Neural crest cell (in vitro differentiated cells): ENCODE results near the gene RACGAP1. TPM values are rescaled to one million over a fixed set of nuclear protein-coding genes. Genes with fewer than 3 reads are reported as not detected.

ENCODE experiments used
- DNase-seq: peaks from one replicate; pipeline ENCODE4 v3.0.0; 2021; ENCODE audit warnings: low read depth, mixed read lengths, low spot score
- H3K27ac Mint-ChIP-seq: one replicate; pipeline ENCODE4 v1.8.0; 2021; ENCODE audit warnings: mild to moderate bottlenecking, mixed read lengths; ENCODE audit not compliant: unreplicated experiment
- H3K27me3 Mint-ChIP-seq: 2 replicates; pipeline ENCODE4 v1.8.0; 2021; ENCODE audit warnings: low read depth, mild to moderate bottlenecking, mixed read lengths
- H3K36me3 Mint-ChIP-seq: 2 replicates; pipeline ENCODE4 v1.8.0; 2021; ENCODE audit warnings: low read depth, mild to moderate bottlenecking, mixed read lengths
- H3K4me1 Mint-ChIP-seq: 2 replicates; pipeline ENCODE4 v1.8.0; 2021; ENCODE audit warnings: mixed read lengths
- H3K4me3 Mint-ChIP-seq: one replicate; pipeline ENCODE4 v1.8.0; 2021; ENCODE audit warnings: mild to moderate bottlenecking, mixed read lengths
- H3K9me3 Mint-ChIP-seq: 2 replicates; pipeline ENCODE4 v1.8.0; 2021; ENCODE audit warnings: mixed read lengths
- CTCF ChIP-seq: fragments of 200-600 bp; sonication (generic); conservative IDR thresholded peaks from 2 replicates; pipeline ENCODE4 v1.5.0; 2021; ENCODE audit warnings: antibody characterized with exemption, mild to moderate bottlenecking
- total RNA-seq: library from RNA; stranded (reverse); gene quantifications from 2 replicates; pipeline ENCODE4 v1.2.1, GENCODE V29; 2021

RACGAP1 gene
- total RNA-seq, 1 donor from 2014 or later, result 104 TPM

GRCh38 chr12:49961993-49962764 lies 63.1 kb downstream of the RACGAP1 start:
- no peaks in the 10 kb centered on the region for H3K9me3 Mint-ChIP-seq
- no peak for DNase-seq
- H3K4me3 Mint-ChIP-seq, result peak overlapping the region; percentile 47
- H3K4me1 Mint-ChIP-seq, result peaks cover 23% of the 10 kb centered on the region
- no peak for TF ChIP-seq CTCF
- peaks cover 48% of the 10 kb centered on the region for H3K27me3 Mint-ChIP-seq
- H3K36me3 Mint-ChIP-seq, result no peaks in the 10 kb centered on the region
- H3K27ac Mint-ChIP-seq, result no peak overlapping the region

GRCh38 chr12:49961111-49961922 lies 64.0 kb downstream of the RACGAP1 start, which contains the start of gene AQP5:
AQP5 (plus strand) TSS chr12:49961872; CDS start chr12:49962018, 146 bp downstream.
- no peaks in the 10 kb centered on the region for H3K9me3 Mint-ChIP-seq
- TF ChIP-seq CTCF, result no peak
- peaks cover 41% of the 10 kb centered on the region for H3K27me3 Mint-ChIP-seq
- peak within 1 kb of the TSS; percentile 47 for H3K4me3 Mint-ChIP-seq
- H3K4me1 Mint-ChIP-seq, result peaks cover 27% of the 10 kb centered on the region
- no peaks in the 10 kb centered on the region for H3K36me3 Mint-ChIP-seq
- no peak within 1 kb of the TSS for H3K27ac Mint-ChIP-seq
- DNase-seq, result no peak

GRCh38 chr12:49960474-49961110 lies 64.7 kb downstream of the RACGAP1 start:
- peaks cover 27% of the 10 kb centered on the region for H3K4me1 Mint-ChIP-seq
- no peak for DNase-seq
- no peaks in the 10 kb centered on the region for H3K9me3 Mint-ChIP-seq
- H3K4me3 Mint-ChIP-seq, result peak overlapping the region; percentile 39
- H3K27me3 Mint-ChIP-seq, result peaks cover 37% of the 10 kb centered on the region
- no peak overlapping the region for H3K27ac Mint-ChIP-seq
- TF ChIP-seq CTCF, result no peak
- no peaks in the 10 kb centered on the region for H3K36me3 Mint-ChIP-seq

- Mint-ChIP-seq H3K4me1 (peaks cover 27% of the 10 kb centered on the region), H3K4me3 (peak overlapping the region; percentile 39), H3K27ac (no peak overlapping the region), H3K27me3 (peaks cover 36% of the 10 kb centered on the region), H3K9me3 (no peaks in the 10 kb centered on the region), H3K36me3 (no peaks in the 10 kb centered on the region)
- peak; percentile 19 for DNase-seq
- TF ChIP-seq CTCF, result no peak
These were observed 65.4 kb downstream of the RACGAP1 start for GRCh38 chr12:49959685-49960473.

- H3K27me3 Mint-ChIP-seq, result peaks cover 26% of the 10 kb centered on the region
These were observed 67.7 kb downstream of the RACGAP1 start for GRCh38 chr12:49957570-49957967.

More at GRCh38 chr12:49957570-49957967, 67.7 kb downstream of the RACGAP1 start:
- Mint-ChIP-seq H3K9me3 (no peaks in the 10 kb centered on the region), H3K4me1 (peaks cover 27% of the 10 kb centered on the region), H3K36me3 (no peaks in the 10 kb centered on the region), H3K27ac (no peak overlapping the region), H3K4me3 (no peak overlapping the region)
- no peak for TF ChIP-seq CTCF
- DNase-seq, result no peak
